Measurements from ENCODE around the gene RIMBP2.
"Not testable (repeated sequence)": the region's sequence is repeated elsewhere in the genome, so short reads cannot be mapped to it uniquely, and the experiment has no call there.

Gene RIMBP2

GRCh38 chr12:130738403-130738802 lies 22.3 kb upstream of the RIMBP2 start:
- DNase-seq, result not testable (repeated sequence)

GRCh38 chr12:130737731-130738130 lies 21.6 kb upstream of the RIMBP2 start:
- DNase-seq, result no peak

GRCh38 chr12:130729344-130729743 lies 13.2 kb upstream of the RIMBP2 start:
- no peak for DNase-seq

- no peak for DNase-seq
Measured at GRCh38 chr12:130728158-130729058, 12.3 kb upstream of the RIMBP2 start.

GRCh38 chr12:130719263-130719859 lies 3.3 kb upstream of the RIMBP2 start:
- peak; percentile 44 for DNase-seq

DNA sequence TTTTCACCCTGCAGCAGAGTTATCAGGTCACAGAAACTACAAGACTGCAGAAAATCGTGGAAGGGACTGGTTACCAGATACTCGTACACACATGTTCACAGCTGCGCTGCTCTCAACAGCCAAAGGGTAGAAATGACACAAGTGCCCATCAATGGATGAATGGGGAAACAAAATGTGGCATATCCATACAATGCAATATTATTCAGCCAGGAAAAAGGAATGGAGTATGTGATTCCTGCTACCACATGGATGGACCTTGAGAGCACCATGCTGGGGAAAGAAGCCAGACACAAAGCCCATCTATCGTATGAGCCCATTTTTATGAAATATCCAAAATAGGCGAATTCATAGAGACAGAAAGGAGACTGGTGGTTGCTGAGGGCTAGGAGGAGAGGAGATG lies 1.7 kb upstream of the RIMBP2 start:
- DNase-seq, result no peak

- no peak for DNase-seq
Measured at GRCh38 chr12:130716969-130717366, 869 bp upstream of the RIMBP2 start.

- peak; percentile 16 for DNase-seq
Measured at GRCh38 chr12:130715150-130715997, 725 bp downstream of the RIMBP2 start.

- DNase-seq, result no peak
Measured at GRCh38 chr12:130714591-130715149, 1.4 kb downstream of the RIMBP2 start.

GRCh38 chr12:130714091-130714590 lies 2.0 kb downstream of the RIMBP2 start:
- no peak for DNase-seq

GRCh38 chr12:130713581-130713991 lies 2.5 kb downstream of the RIMBP2 start:
- no peak for DNase-seq

DNA sequence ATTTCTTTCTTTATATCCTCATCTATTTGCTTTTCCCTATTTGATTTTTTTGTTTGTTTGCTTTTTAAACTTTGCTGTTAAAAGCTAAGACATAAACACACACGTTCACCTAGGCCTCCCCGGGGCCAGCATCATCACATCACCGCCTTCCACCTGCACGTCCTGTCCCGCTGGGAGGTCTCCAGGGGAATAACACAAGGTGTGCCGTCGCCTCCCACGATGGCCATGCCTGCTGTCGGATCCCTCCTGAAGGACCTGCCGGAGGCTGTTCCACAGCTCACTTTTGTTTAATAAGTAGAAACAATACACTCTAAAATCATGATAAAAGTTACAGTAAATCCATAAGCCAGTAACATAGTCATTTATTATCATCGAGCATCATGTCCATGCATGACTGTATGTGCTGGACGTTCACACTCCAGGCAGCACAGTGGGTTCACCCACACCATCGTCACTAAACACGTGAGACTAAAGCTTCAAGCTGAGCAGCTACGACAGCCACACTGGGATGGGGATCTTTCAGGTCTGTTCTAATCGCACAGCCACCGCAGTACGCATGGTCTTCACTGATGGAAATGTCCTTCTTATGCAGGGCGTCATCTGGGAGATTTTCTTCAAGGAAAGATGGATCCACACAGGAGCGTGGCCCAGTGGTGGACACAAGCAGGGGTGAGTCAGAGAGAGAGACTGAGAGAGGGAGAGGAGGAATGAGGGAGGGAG lies 3.6 kb downstream of the RIMBP2 start:
- DNase-seq, result no peak

GRCh38 chr12:130711756-130712155 lies 4.3 kb downstream of the RIMBP2 start:
- DNase-seq, result no peak

DNA sequence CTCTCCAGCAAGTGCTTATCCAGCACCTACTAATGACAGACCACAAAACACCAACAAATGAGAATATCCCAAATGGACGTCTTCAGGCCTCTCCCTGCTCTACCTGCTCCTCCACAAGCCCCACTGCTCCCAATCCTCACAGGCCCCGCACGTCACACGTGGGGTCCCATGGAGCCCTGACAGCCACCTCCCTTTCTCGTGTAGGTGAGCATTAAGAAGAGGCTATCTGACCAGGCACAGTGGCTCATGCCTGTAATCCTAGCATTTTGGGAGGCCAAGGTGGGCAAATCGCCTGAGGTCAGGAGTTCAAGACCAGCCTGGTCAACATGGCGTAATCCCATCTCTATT lies 5.4 kb downstream of the RIMBP2 start:
- no peak for DNase-seq

DNA sequence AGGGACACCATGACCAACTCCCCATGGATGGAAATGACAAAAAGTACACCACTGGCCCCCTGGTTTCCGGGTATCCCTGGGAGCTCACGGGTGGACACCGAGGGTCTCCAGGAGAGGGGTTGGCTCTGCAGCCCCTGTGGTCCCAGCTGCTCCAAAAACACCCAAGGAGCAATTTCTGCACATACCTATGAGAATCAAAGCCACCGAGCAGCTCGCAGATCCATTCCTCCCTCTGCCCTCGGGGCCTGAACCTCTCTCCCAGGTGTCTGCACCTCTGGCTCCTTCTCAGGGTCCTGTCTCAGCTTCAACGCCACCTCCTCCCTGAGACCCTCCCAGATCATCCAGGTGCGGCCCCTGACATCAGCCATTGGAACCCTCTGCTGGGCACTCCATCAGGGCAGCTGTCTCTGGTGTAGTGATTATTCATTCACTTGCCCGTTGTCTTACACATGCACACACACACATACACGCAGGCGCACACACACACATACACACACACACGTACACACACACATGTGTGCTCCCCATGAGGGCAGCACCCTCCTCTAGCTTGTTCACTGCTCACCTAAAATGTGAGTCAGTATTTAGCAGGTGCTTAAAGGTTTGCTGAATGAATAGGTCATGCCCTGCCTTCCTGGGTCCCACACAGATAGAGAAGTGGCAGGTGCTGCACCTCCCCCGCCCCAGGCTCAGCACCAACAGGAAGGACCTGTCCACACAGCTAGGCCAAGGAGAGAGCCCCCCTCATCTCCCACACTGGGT lies 5.9 kb downstream of the RIMBP2 start:
- DNase-seq, result no peak

DNA sequence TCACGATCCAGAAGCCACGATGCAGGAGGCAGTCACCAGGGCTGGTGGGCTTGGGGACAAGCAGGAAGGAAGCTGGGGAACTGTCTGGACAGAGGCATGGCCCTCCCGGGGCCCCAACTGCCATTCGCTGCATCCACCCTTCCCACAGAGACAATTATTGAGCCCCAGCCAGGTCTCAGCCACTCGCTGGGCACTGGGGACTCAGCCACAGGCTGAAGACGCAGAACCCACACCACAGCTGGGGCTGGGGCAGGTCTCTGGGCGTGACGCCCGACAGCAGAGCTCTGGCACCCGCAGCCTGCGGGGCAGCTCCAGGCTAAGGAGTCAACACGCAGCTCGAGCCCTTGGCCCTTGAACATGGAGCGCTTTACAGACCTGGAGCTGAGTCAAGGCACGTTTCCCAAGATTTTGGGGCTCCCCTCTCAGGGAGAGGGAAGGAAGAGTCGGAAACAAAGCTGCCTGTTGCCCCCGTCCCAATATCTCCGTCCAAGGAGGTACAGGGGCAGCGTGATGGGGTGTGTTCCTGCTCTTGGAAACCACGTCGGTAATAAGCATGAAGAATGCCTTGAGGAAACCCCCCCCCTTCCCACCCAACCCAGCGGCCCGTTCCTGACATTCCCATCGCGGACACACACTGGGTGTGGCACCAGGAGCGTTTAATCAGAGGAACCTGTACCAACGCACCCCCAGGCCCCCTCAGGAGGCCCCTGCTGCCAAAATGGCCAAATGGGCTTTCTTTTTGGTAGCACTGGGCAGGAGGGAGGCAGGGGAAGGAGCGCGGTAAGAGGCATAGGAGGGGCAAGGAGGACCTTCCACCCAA lies 6.7 kb downstream of the RIMBP2 start:
- DNase-seq, result no peak

DNA sequence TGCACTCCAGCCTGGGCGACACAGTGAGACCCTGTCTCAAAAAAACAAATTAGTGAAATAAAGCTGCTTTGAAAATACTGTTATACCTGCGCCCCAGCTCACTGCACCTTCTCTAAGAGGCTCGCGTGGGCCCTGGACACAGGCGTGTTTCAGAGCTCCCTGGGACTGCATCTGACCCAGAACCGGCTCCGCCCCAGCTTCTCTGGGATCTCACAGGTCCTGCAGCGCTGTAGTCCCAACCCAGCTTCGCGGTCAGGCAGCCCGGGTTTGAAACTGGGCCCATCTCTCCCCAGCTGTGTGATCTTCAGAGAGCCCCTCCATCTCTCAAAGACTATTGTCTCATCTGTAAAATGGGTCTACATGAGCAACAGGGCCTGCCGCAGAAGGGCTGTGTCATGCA lies 7.5 kb downstream of the RIMBP2 start:
- no peak for DNase-seq

GRCh38 chr12:130707571-130707891 lies 8.6 kb downstream of the RIMBP2 start:
- no peak for DNase-seq

GRCh38 chr12:130706885-130707570 lies 9.1 kb downstream of the RIMBP2 start:
- DNase-seq, result no peak

- no peak for DNase-seq
Measured at GRCh38 chr12:130706311-130706710, 9.8 kb downstream of the RIMBP2 start.

Measured in NCI-H1694 treated with DMSO at 0.1 percent for 48 hours (cell line).